ENCODE results near the gene ARMC5. TPM values are rescaled to one million over a fixed set of nuclear protein-coding genes. Genes with fewer than 3 reads are reported as not detected.

ARMC5 gene
- total RNA-seq, 1 donor from 2014 or later, result 5.5 TPM

GRCh38 chr16:31458073-31458843 lies 1.0 kb upstream of the ARMC5 start:
- intact Hi-C loops (cut with DNase I), result loop anchor here (5.0 to 10.0 kb wide), 3 partner anchors 383 to 471 kb away; partner anchors contain the start of genes HSD3B7, ZNF267, ZNF646 and ZNF668
- DNase-seq (ENCODE audit: missing footprints), result no peak
- no peak for ATAC-seq

GRCh38 chr16:31459687-31460581 lies 633 bp downstream of the ARMC5 start:
- intact Hi-C loops (cut with DNase I), result loop anchor here (5.0 to 10.0 kb wide), 4 partner anchors 47 to 473 kb away; partner anchors contain the start of genes HSD3B7, RUSF1, ZNF267 and ZNF646
- DNase-seq (ENCODE audit: missing footprints) (peak; percentile 100), ATAC-seq (peak; percentile 93)

GRCh38 chr16:31460582-31461002 lies 1.3 kb downstream of the ARMC5 start:
- DNase-seq (ENCODE audit: missing footprints) (no peak), ATAC-seq (no peak)
- intact Hi-C loops (cut with DNase I), result loop anchor here (5.0 kb wide), 1 partner anchor 47 kb away; the partner anchor contains the start of gene RUSF1

- intact Hi-C loops (cut with DNase I), result loop anchor here (5.0 kb wide), 1 partner anchor 46 kb away; the partner anchor contains the start of gene RUSF1
- DNase-seq (ENCODE audit: missing footprints), result no peak
- ATAC-seq, result no peak
These were observed 2.1 kb downstream of the ARMC5 start for GRCh38 chr16:31461201-31461920.

GRCh38 chr16:31461921-31462804 lies 2.9 kb downstream of the ARMC5 start:
- no peak for DNase-seq (ENCODE audit: missing footprints)
- intact Hi-C loops (cut with DNase I), result loop anchor here (5.0 kb wide), 1 partner anchor 45 kb away; the partner anchor contains the start of gene RUSF1
- no peak for ATAC-seq

- DNase-seq (ENCODE audit: missing footprints), result no peak
- ATAC-seq, result no peak
- intact Hi-C loops (cut with DNase I), result loop anchor here (5.0 kb wide), 1 partner anchor 43 kb away; the partner anchor contains the start of gene RUSF1
These were observed 5.1 kb downstream of the ARMC5 start for GRCh38 chr16:31464348-31464769.

GRCh38 chr16:31464781-31465260 lies 5.5 kb downstream of the ARMC5 start:
- ATAC-seq (no peak), DNase-seq (ENCODE audit: missing footprints) (no peak)
- intact Hi-C loops (cut with DNase I), result loop anchor here (5.0 kb wide), 1 partner anchor 42 kb away; the partner anchor contains the start of gene RUSF1

- DNase-seq (ENCODE audit: missing footprints), result no peak
- intact Hi-C loops (cut with DNase I), result no loop called here
These were observed 6.6 kb downstream of the ARMC5 start for GRCh38 chr16:31465788-31466370.

GRCh38 chr16:31466381-31466841 lies 7.1 kb downstream of the ARMC5 start:
- no peak for ATAC-seq
- no peak for DNase-seq (ENCODE audit: missing footprints)
- intact Hi-C loops (cut with DNase I), result no loop called here

More at GRCh38 chr16:31465788-31466370, 6.6 kb downstream of the ARMC5 start:
- ATAC-seq, result no peak

GRCh38 chr16:31467151-31467773 lies 8.0 kb downstream of the ARMC5 start:
- DNase-seq (ENCODE audit: missing footprints) (no peak), ATAC-seq (no peak)
- intact Hi-C loops (cut with DNase I), result no loop called here

- intact Hi-C loops (cut with DNase I), result no loop called here
- DNase-seq (ENCODE audit: missing footprints) (no peak), ATAC-seq (no peak)
These were observed 8.6 kb downstream of the ARMC5 start for GRCh38 chr16:31467858-31468257.

GRCh38 chr16:31470615-31471014 lies 11.3 kb downstream of the ARMC5 start:
- intact Hi-C loops (cut with DNase I), result loop anchor here (10.0 kb wide), 1 partner anchor 244 kb away; a partner anchor contains a TSS
- DNase-seq (ENCODE audit: missing footprints), result no peak
- no peak for ATAC-seq

GRCh38 chr16:31471241-31471874 lies 12.1 kb downstream of the ARMC5 start:
- DNase-seq (ENCODE audit: missing footprints) (no peak), ATAC-seq (no peak)
- intact Hi-C loops (cut with DNase I), result loop anchor here (10.0 kb wide), 1 partner anchor 243 kb away; a partner anchor contains a TSS

GRCh38 chr16:31471875-31472708 lies 12.8 kb downstream of the ARMC5 start, which contains the start of gene TGFB1I1:
TGFB1I1 (plus strand) TSS chr16:31472152; CDS start chr16:31472189, 37 bp downstream.
- DNase-seq (ENCODE audit: missing footprints) (no peak), ATAC-seq (peak; percentile 77)
- intact Hi-C loops (cut with DNase I), result loop anchor here (10.0 kb wide), 1 partner anchor 243 kb away; a partner anchor contains a TSS

GRCh38 chr16:31472709-31473203 lies 13.5 kb downstream of the ARMC5 start:
- peak; percentile 87 for ATAC-seq
- intact Hi-C loops (cut with DNase I), result loop anchor here (10.0 kb wide), 1 partner anchor 242 kb away; a partner anchor contains a TSS
- DNase-seq (ENCODE audit: missing footprints), result peak; percentile 88

Measured in Right ventricle myocardium inferior (tissue), 1 donor.